ENCODE results near the gene ABCA9. TPM values are rescaled to one million over a fixed set of nuclear protein-coding genes. Genes with fewer than 3 reads are reported as not detected.

The ABCA9 gene
- total RNA-seq, 1 donor from 2014 or later, result 0.20 TPM

GRCh38 chr17:69065113-69065512, 4.4 kb upstream of the ABCA9 start:
- DNase-seq (ENCODE audit: low read depth), result no peak

DNA sequence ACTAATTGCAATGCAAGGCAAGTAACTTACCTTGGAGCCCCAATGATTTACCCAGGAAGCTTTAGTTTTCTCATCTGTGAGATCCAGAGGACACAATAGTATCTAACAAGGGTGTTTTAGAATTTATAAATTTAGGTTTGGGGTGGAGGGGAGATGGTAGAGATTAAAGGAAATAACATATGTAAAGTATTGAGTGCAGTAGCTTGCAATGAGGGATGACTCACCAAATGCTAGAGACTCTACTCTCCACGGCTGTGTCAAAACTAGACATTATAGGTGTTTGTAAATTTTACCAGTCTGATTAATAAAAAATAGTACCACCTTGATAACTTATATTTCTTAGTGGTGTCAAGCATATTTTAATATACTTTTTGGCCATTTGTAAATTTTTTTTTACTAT, 3.7 kb upstream of the ABCA9 start:
- no peak for DNase-seq (ENCODE audit: low read depth)

- DNase-seq (ENCODE audit: low read depth), result no peak
These were observed 3.3 kb upstream of the ABCA9 start for GRCh38 chr17:69064001-69064400.

DNA sequence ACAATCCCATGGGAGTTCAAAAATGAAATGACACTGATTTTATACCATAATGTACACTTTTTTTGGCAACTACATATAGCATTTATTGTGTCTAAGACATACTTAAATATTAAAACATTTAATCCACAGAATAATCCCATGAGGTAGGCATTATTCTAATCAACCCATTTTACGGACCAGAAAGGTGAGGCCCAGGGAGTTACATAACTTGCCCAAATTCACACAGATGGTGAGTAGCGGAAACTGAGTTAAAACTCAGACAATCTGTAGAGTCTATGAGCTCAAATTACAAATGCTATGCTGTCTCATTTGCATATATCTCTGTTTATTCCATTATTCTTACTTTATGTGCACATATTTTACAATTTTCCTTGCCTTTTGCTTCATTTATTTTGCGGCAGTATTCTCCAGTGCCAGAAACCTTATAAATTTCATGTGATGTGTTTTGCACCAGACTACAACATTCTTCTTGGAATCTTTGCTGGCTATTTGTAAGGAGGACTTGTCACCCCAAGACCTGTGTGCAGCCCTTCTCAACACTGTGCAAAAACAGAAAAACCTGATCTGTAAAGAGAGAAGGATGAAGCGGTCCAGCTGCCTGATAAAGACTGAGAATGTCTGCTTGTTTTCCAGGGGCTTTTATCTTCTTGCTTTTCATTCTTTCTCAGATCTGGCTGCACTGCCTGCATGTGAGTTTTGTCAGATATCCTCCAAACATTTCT, 2.3 kb upstream of the ABCA9 start:
- no peak for DNase-seq (ENCODE audit: low read depth)

GRCh38 chr17:69061721-69062556, 1.2 kb upstream of the ABCA9 start:
- DNase-seq (ENCODE audit: low read depth), result no peak

DNA sequence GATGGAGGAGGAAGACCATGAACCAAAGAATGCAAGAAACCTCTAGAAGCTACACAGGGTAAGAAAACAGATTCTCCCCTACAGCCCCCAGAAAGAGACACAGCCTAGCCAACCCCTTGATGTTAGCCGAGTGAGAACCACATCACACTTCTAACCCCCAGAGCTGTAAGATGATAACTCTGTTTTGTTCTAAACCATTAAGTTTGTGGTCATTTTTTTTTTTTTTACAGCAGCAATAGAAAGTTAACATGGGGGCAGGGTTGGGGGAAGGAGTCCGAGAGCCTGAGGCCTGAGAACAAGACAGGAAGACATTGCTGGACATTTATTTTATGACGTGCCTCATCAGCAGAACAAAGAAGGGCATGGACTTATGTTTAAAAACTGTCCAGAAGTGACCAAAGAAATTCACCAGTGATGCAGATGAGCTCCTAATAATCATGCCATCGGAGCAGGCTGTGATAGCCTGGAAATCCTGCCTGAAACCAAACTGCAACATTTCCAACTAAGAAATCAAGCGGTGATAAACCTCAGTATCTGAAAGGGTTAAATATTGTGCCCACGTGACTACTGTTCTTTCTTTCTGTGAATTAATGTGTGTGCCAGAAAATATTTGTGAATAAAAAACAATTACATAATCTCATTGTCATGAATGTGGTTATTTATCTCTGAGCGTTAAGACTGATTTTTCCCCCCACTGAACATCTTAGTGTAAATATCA, 1.1 kb downstream of the ABCA9 start:
- DNase-seq (ENCODE audit: low read depth), result no peak

- DNase-seq (ENCODE audit: low read depth), result no peak
These were observed 2.6 kb downstream of the ABCA9 start for GRCh38 chr17:69058165-69058564.

DNA sequence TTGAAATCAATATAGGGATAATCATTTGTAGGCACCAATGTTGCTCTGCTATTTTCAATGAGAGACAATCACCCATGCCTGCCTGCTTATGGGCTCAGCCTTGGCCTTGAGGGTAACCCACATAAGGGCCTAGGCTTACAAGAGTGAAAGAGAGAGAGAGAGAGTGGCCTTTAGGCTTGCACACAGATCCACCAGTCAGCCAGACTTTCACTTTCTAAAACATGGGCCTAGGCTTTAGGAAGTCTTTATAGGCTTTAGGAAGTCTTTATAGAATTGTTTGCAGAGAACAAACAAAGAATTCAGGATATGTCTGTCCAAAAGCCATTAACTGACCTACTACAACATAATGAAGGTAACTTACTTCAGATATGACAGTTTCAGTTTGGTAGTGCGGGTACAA, 3.4 kb downstream of the ABCA9 start:
- DNase-seq (ENCODE audit: low read depth), result no peak

GRCh38 chr17:69056179-69056823, 4.4 kb downstream of the ABCA9 start:
- no peak for DNase-seq (ENCODE audit: low read depth)

- no peak for DNase-seq (ENCODE audit: low read depth)
These were observed 5.4 kb downstream of the ABCA9 start for GRCh38 chr17:69055334-69055733.

DNA sequence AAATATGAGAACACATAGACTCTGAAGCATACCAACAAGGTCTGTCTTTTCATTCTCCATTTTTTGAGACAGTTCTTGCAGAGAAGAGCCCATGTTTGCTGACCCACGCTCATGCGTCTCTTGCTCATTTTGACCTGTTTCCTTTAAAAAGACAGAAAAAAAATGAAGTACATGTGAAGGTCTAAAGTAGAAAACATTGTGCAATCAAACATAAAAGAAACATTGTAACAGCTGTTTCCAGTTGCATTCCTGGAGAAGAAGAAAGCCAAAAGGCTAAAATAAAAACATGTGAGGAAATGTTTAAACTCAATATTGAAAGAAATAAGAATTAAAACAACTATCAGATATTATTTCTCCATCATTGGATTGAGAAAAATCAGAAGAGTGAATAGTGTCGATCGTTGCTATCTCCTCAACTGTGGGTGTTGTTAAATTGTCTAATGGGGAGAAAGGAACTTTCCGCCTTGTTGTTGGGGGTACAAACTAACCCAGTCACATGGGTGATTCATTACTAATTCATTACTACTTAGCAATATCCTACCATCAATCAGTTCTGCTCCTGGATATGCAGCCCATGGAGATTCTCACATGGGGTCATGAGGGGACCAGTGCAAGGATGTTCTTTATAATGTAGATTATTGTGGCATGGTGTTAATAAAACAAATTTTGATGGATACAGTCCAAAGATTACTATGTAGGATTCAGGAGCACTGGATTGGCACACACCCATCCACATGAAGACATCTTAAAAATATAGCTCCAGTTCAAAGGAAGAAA, 9.5 kb downstream of the ABCA9 start:
- DNase-seq (ENCODE audit: low read depth), result peak; percentile 21

GRCh38 chr17:69048634-69049033, 12.1 kb downstream of the ABCA9 start:
- no peak for DNase-seq (ENCODE audit: low read depth)

GRCh38 chr17:69047368-69048263, 13.1 kb downstream of the ABCA9 start:
- peak; percentile 74 for DNase-seq (ENCODE audit: low read depth)

DNA sequence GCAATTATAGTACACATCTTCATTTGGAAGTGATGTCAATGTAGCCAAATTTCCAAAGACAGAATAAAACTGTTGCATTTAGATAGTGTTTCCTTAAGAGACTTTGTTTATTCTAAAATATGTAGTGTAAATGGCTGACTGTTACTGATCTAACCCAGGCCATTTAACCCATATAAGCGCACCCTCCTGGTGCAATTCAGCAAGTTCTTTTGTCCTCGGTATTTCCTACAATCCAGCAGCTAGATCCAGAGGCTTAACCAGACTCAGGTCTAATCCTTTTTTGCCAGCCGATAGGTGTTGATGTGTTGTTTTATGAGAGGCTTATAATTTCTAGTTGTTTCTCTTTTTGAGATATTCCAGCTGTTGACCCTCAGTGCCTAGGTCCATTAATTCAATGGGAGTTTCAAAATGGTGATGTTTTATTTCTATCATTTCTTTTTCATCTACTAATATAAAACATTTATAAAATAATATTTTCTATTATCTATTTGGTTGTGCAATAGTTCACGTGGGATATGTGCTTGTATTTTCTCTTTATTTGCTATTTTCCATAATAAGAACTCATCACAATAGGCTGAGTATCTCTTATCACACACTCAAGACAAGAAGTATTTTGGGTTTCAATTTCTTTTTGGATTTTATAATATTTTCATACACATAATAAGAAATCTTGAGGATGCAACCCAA, 14.5 kb downstream of the ABCA9 start:
- DNase-seq (ENCODE audit: low read depth), result no peak

DNA sequence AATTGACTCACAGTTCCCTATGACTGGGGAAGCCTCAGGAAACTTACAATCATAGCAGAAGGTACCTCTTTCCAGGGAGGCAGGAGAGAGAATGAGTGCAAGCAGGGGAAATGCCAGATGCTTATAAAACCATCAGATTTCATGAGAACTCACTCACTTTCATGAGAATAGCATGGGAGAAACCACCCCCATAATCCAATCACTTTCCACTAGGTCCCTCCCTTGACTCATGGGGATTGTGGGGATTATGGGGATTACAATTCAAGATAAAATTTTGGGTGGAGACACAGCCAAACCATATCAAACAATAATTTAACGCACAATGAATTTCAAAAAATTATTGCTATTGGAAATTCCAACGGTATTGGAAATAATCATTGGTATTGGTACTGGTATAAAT, 15.1 kb downstream of the ABCA9 start:
- no peak for DNase-seq (ENCODE audit: low read depth)

- no peak for DNase-seq (ENCODE audit: low read depth)
These were observed 16.4 kb downstream of the ABCA9 start for GRCh38 chr17:69044371-69044770.

DNA sequence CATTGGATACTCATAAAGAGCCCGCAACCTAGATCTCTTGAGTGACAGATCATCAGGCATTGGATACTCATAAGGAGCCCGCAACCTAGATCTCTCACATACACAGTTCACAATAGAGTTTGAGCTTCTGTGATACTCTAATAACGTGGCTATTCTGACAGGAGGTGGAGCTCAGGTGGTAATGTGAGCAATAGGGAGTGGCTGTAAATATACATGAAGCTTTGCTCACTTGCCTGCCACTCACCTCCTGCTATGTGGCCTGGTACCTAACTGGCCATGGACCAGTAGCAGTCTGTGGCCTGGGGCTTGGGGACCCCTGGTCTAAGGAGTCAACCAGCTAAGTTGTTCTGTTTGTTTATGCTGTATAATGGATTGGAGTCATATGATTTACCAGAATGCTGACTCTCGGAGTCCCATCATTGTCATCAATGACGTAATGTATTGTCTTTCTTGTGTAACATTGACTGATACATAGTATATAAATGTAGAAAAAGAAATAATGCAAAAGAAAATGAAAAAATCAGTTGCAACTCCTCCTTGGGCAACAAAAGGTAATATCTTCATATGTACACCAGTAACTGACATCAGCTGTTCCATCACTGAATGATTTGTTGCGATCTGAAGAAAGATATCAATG, 17.5 kb downstream of the ABCA9 start:
- no peak for DNase-seq (ENCODE audit: low read depth)

DNA sequence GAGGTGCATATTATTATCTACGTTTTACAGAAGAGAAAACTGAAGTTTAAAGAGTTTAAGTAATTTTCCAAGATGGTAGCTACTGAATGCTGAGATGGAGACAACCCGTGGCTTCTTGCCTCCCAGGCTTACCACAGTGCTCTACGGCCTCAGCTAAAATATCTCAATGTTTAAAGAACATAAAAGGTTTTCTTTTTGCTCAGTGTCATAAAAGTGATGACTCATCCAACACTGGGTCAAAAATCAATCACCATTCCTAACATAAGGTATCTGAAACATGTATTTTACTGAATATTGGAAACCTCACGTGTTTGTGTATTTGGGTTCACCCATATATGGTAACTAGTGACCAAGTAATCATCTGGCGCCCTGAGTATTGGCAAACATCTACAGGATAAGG, 18.4 kb downstream of the ABCA9 start:
- DNase-seq (ENCODE audit: low read depth), result no peak

GRCh38 chr17:69031839-69032238, 28.9 kb downstream of the ABCA9 start:
- DNase-seq (ENCODE audit: low read depth), result no peak
